GM19324 (cell line): ENCODE results near the gene ATP2C2.
"Not testable (repeated sequence)": the region's sequence is repeated elsewhere in the genome, so short reads cannot be mapped to it uniquely, and the experiment has no call there.

Experiments
- ATAC-seq: cut with Tn5 transposase; IDR thresholded peaks from one replicate; pipeline ENCODE4 v1.9.1; 2021; ENCODE audit warnings: mild to moderate bottlenecking, moderate library complexity; ENCODE audit not compliant: unreplicated experiment, low FRiP score

The ATP2C2 gene, protein sequence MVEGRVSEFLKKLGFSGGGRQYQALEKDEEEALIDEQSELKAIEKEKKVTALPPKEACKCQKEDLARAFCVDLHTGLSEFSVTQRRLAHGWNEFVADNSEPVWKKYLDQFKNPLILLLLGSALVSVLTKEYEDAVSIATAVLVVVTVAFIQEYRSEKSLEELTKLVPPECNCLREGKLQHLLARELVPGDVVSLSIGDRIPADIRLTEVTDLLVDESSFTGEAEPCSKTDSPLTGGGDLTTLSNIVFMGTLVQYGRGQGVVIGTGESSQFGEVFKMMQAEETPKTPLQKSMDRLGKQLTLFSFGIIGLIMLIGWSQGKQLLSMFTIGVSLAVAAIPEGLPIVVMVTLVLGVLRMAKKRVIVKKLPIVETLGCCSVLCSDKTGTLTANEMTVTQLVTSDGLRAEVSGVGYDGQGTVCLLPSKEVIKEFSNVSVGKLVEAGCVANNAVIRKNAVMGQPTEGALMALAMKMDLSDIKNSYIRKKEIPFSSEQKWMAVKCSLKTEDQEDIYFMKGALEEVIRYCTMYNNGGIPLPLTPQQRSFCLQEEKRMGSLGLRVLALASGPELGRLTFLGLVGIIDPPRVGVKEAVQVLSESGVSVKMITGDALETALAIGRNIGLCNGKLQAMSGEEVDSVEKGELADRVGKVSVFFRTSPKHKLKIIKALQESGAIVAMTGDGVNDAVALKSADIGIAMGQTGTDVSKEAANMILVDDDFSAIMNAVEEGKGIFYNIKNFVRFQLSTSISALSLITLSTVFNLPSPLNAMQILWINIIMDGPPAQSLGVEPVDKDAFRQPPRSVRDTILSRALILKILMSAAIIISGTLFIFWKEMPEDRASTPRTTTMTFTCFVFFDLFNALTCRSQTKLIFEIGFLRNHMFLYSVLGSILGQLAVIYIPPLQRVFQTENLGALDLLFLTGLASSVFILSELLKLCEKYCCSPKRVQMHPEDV

DNA sequence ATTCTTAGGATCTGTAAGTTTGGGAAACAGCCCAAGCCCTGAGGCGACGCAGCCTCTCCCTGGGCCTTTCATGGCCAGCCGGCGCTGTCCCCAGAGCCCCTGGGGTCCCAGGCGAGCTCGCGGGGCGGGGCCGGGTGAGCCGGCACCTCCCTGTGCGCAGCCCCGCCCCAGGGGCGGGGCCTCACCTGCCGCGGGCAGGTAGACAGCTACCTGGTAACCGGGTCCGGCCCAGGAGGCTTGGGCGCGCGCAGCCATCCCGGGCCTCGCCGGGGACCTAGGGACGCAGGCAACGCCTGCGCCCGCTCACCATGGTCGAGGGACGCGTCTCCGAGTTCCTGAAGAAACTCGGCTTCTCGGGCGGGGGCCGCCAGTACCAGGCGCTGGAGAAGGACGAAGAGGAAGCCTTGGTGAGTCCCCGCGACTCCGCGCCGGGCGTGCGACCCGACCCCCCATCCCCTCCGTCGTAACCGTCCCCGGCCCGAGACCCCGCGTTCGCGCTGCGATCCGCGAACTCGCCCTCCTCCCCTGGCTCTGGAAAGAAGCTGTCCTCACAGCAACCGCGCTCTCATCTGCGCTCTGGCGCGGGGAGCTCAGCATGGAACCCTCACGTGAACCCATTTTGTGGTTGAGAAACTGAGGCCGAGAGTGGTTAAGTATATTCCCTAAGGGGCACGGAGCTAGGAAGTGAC is at the start of gene ATP2C2:
Gene ATP2C2, plus strand, starts transcription at position 231 of the 689 bp plus-strand sequence. Its CDS starts 78 bp downstream, at position 309.
- no peak for ATAC-seq

DNA sequence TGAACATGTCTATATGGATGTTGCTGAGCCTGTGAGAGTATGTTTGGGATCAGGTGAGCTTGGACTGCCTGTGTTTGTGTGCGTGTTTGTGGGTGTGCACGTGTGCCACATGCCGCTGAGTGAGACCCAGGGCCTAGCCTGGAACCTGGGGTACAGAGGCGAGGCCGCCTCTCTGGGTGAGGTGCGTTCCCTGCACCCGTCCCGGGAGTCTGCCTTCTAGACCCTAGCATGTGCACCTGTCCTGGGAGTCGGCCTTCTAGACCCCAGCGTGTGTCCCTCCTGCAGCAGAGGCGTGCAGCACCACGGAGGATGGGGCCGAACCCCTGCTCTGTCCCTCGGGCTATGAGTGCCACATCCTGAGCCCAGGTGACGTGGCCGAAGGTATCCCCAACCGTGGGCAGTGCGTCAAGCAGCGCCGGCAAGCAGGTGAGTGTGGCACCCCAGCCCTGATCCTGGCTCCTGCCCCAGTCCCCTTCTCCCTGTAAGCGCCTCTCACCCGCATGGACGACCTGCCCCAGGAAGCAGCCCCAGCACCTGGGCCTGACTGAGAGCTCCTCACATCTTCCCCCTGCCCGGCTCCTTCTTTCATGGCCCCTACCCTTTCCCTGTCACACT is 49.1 kb upstream of the ATP2C2 start:
- ATAC-seq, result no peak

DNA sequence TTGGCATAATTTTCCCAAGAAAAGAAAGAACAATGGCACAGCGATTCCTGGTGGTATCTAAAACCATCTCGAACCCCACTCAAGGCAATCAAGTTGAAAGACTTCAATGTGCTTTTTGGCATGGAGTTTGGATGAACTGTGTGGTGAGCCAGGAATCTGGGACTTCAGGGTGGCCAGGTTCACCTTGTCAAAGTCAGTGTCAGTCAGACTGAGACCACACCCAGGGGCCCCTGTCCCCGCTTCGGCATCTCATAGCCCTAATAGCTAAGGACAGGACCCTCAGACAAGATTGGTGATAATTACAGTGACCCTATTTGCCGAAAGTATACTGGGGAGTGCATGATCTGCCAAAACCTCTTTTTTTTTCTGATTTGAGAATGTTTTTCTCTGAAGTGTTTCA is 47.8 kb upstream of the ATP2C2 start:
- ATAC-seq, result no peak

DNA sequence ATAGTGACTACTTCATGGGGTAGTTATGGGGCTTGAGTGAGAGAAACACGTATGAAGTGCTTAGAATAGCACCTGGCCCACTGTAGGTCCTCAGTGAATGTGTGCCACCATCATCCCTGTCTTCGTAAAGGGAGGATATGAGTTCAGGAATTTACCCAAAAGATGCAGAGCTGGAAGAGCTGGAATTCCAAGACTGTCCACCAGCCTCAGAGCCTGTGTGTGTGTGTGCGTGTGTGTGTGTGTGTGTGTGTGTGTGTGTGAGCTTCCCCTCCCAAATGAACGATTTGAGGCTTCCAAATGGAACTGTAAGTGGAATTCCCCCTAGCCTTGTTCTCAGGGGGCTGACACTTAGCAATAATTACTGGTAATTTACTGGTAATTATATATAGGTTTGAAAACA is 46.4 kb upstream of the ATP2C2 start:
- ATAC-seq, result no peak

DNA sequence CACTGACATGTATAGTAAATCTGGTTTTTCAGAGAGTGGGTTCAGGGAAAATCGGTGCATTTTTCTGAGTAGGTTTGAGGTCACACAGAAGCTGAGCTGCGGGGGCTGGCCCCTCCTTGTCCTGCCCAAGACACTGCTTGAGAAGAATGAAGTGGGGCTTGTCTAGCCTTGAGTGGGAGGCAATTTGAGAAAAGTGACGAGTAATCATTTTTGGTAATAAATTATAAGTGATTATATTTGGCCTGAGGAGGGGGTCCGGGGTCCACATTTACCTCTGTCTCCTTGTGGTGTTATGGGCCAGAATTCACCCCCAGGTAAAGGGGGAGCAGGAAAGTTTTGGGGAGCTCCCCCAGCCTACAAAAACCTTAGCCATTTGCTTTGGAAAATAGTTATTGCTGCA is 45.6 kb upstream of the ATP2C2 start:
- no peak for ATAC-seq

DNA sequence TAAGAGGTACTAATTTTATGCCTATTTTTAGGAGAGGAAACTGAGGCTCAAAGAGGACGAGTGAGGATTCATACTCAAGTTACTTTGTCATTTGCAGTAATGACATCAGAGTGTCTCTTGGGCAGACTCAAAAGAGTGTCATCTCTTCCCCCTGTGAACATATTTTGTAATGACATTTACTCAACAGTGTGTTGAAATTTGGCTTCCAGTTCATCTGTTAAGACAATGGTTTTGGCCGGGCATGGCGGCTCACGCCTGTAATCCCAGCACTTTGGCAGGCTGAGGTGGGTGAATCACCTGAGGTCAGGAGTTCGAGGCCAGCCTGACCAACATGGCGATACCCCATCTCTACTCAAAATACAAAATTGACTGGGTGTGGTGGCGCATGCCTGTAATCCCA is 44.7 kb upstream of the ATP2C2 start:
- ATAC-seq, result no peak

DNA sequence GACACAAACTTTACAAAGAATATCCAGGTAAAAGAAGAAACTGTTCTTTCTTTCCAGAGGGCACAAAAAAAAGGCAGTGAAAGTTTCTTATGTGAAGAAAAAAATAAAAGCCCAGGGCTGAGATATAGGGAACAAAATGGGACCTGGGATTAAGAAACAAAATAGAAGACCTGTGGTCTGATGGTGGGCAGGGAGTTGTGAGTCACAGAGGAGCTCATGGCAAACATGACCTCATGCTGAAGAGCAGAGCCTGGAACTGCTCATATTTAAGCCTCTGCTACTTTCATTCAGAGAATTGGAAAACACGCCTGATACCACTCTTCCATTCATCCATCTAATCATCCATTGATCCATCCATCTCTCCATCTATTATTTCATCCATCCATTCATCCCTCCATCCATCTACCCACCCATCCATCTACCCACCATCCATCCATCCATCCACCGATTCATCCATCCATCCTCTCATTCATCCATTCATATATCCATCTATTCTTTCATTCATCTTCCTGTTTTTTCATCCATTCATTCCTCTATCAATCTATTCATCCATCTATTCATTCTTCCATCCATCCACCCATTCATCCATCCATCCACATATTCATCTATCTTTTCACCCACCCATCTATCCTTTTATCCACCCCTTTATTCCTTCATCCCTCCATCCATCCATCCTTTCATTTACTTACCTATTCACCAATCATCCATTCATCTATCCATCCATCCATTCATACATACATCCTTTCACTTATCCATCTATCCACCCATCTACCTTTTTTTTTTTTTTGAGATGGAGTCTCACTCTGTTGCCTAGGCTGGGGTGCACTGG is 43.7 kb upstream of the ATP2C2 start:
- no peak for ATAC-seq

DNA sequence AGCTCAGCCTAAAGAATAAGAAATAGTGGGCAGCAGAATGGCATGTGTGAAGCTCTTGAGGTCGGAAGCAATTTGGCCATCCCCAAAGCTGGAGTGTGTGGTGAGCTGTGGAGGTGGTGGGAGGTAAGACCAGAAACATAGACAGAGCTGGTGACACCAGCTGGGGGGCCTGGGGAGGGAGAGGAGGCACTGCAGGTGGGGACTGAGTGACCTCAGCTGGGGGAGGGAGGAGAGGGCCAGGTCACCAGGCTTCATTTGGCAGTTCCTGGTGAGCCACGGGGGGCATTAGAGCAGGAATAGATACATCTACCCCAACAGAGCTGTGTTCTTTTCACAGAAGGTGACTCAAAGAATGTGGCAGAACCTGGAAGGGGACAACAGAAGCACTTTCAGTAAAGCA is 41.8 kb upstream of the ATP2C2 start:
- ATAC-seq, result no peak

DNA sequence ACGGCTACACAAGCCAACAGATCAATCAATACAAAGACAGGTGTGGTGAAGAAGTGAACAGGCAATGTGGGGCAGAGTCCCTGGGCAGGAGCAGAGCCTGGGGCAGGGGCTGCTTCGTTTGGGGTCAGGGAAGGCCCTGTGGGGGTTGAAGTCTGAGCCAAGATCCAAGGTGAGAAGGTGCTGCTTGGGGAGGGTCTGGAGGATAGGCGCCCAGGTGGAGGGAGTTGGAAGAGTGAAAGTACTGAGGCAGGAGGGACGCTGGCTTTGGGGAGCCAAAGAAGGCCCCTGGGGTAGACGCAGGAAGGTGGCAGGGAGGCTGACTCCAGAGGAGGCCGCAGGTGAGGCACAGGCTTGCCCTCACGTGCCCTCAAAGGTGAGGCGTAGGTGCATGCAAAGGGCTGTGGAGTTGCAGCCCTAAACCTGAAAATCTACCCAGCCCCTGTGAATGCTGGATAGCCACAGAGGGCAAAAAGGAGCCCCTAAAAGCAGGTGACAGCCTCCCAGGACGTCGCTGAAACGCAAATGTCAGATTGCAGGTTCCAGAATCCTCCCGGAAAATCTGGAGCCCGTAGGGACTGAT is 40.3 kb upstream of the ATP2C2 start:
- no peak for ATAC-seq

DNA sequence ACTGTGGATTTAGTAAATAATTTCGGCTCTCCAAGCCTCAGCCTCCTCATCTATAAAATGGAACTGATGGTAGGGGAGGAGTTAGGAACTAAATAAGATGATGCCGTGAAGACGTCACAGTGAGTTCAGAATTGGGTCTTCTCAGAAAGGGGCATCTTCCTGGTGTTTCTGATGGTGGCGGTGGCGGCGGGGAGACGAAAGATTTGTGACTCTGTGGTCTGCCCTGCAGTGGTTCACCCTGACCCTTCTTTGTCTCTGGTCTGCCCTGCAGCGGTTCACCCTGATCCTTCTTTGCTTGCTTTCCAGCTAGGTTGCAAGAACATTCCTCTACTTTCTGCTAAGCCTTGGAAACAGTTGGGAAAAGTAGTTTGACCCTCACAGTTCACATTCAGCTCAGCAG is 39.3 kb upstream of the ATP2C2 start:
- no peak for ATAC-seq

DNA sequence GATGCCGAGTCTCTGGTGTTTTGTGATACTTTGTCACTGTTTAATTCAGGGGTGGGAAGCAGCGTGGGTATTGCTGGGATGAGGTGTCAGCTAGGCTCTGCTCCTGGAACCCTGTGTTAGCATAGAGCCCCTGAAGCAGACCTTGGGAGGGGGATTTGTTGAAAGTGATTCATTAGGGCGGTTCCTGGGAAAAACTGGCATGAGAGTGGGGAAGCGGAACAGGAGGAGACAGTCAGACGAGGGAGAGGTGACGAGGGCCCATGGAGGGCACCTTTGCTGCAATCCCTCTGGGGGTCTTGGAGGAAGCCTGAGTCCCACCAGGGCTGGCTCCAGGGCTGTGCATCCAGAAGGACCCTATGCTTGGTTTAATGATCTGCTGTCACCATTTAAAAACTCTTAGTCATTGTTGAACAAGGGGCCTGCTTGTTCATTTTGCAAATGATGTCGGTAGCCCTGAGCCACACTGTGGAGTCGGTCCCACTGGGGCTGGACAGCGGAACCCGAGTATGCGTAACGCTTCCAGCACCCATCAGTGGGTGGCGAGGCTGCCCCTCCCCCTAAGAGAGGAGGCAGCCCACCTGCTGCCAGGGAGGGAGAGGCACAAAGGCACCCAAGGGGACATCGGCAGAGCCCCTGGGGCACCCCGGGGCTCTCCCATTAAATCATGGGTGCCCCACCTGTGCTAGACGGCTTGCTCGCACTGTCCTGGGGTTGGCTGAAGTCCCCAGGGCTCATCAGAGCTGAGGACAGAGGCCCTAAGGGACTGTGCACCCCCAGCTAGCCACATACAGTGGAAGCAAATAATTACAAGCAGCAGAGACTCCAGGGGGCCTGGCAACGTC is 38.3 kb upstream of the ATP2C2 start:
- no peak for ATAC-seq

DNA sequence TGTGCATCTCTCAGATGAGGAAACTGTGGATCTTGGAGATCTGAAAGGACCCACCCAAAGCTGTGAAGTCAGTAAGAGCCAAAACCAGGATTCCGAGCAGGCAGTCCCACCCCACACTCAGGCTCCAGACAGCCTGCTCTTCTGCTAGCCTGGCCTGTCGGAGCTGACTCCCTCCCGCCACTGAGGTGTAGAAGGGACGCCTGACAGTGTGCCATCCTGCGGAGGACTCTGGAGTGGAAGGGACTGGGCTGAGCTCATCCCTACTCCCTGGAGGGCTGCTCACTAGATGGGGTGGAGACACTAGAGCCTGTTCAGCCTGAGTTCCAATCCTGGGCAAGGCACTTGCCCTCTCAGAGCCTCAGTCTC is 37.7 kb upstream of the ATP2C2 start:
- ATAC-seq, result no peak

DNA sequence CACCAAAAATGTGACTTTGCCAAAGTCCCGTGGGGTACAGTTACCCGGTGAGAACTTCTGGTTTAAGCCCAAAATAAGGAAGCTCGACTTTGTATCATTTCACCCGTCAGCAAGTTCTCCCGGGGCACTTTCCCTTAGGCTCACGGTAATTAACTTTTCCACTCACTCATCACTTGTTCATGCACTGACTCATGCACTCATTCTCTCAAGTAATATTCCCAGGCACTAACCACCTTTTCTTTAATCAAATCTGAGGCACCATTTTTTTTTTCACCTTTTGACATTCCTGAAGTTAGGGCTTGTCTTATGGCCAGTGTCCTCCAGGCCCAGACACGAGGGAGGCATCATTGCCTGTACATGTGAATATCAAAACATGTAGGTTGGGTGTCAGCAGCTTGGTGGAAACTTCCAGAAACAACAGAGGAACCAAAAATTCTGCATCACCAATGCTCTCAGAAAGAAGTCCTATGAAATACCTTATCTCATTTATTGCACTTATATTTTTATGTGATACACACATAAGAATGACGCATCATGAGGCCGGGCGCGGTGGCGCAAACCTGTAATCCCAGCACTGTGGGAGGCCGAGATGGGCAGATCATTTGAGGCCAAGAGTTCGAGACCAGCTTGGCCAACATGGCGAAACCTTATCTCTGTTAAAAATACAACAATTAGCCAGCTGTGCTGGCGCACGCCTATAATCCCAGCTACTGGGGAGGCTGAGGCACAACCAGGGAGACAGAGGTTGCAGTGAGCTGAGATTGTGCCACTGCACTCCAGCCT is 36.1 kb upstream of the ATP2C2 start:
- no peak for ATAC-seq

DNA sequence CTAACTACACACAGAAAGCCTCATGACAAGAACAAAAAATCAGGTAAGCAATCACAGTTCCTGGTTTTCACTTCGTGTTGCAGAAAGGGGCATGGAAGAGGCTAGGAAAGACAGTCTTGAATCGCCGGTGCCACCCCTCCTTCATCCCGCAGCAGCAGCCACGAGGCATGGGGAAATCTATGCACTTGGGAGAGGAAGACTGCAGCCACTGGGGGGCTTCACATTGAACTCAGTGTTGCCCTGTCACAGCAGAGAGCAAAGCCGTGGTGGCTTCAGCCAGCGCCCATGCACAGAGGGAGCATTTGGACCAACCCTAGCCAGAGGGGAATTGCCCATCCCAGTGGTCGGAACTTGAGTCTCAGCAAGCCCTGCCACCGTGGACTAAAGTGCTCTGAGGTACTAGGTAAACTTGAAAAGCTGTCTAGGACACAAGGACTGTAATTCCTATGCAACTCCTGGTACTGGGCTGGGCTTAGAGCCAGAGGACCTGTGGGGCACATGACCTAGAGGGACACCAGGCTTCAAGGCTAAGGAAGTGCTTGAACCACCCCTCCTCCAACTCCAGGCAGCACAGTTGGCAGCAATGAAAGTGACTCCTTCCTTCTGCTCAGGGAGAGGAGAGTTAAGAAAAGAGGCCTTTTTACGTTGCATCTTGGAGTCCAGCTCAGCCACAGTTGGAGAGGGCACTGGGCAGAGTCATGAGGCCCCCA is 35.2 kb upstream of the ATP2C2 start:
- ATAC-seq, result no peak

DNA sequence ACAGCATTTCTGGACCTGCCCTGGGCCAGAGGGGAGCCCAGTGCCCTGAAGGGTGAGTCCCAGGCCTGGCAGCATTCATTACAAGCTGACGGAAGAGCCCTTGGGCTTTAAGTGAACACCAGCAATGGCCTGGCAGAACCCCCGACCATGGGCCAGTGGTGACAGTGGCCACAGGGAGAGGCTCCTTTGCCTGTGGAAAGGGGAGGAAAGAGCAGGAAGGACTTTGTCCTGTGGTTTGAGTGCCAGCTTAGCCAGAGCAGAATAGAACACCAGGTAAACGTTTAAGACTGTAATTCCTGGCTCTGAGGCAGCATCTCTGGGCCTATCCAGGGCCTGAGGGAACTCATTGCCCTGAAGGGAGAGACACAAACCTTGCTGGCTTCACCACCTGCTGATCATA is 34.3 kb upstream of the ATP2C2 start:
- no peak for ATAC-seq

DNA sequence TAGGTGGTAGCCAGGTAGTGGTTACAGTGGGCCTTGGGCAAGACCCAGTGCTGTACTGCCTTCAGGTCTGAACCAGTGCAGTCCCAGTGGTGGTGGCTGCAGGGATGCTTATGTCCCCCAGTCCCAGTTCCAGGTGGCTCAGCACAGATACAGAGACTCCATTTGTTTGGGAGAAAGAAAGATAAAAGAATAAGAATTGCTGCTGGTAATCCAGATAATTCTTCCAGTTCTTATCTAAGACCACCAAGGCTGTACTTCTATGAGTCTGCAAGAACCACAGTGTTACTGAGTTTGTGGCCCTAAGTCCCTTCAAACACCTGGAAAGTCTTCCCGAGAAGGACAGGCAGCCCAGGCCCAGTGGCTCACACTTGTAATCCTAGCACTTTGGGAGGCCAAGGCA is 33.9 kb upstream of the ATP2C2 start:
- no peak for ATAC-seq

DNA sequence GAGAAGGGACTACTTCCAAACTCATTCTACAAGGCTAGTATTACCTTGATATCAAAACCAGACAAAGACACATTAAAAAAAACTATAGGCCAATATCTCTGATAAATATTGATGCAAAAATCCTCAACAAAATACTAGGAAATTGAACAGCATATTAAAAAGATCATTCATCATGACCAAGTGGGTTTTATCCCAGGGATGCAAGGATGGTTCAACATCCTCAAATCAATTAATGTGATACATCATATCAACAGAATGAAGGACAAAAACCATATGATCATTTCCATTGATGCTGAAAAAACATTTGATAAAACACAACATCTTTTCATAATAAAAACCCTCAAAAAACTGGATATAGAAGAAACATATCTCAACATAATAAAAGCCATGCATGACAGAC is 31.1 kb upstream of the ATP2C2 start:
- not testable (repeated sequence) for ATAC-seq
